Adrenal gland (tissue), 5 donors: ENCODE measurements around the gene STX3.

Experiments used
- CTCF ChIP-seq, 6 experiments: fragments of 450-650 bp in 4 of 6; fragments of 200-600 bp in 2 of 6; sonication (generic) in 1 of 6; IDR thresholded peaks; 1 replicate in 5 of 6; 2 replicates in 1 of 6; pipeline versions ENCODE4 v1.5.1 to v1.8.0; 2016 to 2021; ENCODE audit warnings: antibody characterized with exemption in 6 of 6, mild to moderate bottlenecking in 2 of 6, moderate library complexity in 1 of 6
- POLR2A ChIP-seq, 2 donors: fragments of 450-650 bp; IDR thresholded peaks; one replicate each; pipeline ENCODE4 v1.6.1; 2017; ENCODE audit warnings: antibody characterized with exemption in 2 of 2, mild to moderate bottlenecking in 2 of 2, moderate library complexity in 1 of 2
- donor health status: DM: no; HTN: no; CAD: no.

DNA sequence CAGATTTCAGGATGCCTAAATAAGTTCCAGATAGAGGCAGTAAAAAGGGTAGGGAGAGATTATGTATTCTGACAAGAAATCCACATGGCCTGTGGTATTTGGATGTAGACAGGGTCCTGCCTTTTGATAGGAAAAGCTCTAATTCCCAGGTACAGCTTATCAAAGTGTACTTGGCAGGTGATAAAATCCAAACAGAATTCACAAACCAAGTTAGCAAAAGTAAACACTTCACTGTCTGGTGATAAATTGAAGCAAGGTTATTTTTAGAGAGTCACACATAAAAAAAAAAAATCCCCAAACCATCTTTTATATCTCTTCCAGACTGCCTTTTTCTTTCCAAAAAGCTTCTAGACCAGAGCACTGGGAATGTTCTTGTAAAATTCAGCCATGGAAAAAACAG is 84.4 kb downstream of the STX3 start:
- TF ChIP-seq CTCF (IDR thresholded peaks at IDR 0.05) = no peak
- TF ChIP-seq POLR2A (IDR thresholded peaks at IDR 0.05) = no peak
